ENCODE measurements around the gene MPP1. TPM values are rescaled to one million over a fixed set of nuclear protein-coding genes. Genes with fewer than 3 reads are reported as not detected.

MPP1 gene
- total and polyA plus RNA-seq, 2 of the 8 experiments (the other 6 are each of a cell fraction or from before 2014, with no cell fraction given) = 7.6 to 13.4 TPM

DNA sequence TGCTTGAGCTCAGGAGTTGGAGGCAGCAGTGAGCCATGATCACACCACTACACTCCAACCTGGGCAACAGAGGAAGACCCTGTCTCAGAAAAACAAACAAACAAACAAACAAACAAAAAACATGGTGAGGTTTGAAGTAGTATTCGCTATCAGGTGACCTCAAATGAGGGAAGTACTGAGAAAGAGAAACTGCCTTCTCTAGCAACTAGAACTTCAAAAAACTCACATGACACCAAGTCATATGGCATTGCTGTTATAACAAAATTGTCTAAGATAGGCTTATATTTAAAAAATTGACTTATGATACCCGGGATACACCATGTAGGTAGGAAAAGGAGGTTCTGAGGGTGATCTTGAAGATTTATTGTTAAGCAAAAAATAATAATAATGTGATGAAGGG, 10.3 kb downstream of the MPP1 start:
- H3K36me3 ChIP-seq (ENCODE audit: control insufficient read depth in 2 of 4, insufficient read depth in 4 of 4, low read length in 3 of 4) = no peaks in the 10 kb centered on the region
- no peaks in the 10 kb centered on the region for H3K79me1 ChIP-seq (ENCODE audit: low read depth, low read length)
- no peak overlapping the region for H4K91ac ChIP-seq (replicated peaks; ENCODE audit: insufficient read length, low read length)
- no peak overlapping the region for H2BK15ac ChIP-seq (ENCODE audit: low read length)
- no peak overlapping the region for H4K8ac ChIP-seq (ENCODE audit: extremely low read depth, insufficient read depth, low read length)
- peaks cover 0 to 5% (median 0%) of the 10 kb centered on the region in 4 experiments; a peak in 2 of 7 replicates for H3K4me1 ChIP-seq (replicated peaks in 1 of 4; ENCODE audit: control insufficient read depth in 3 of 4, insufficient read depth in 4 of 4, low read length in 3 of 4)
- no peak overlapping the region for H2BK5ac ChIP-seq (ENCODE audit: low read depth, low read length)
- no peak overlapping the region for H3K4ac ChIP-seq (replicated peaks; ENCODE audit: insufficient read length, low read depth, low read length)
- no peak overlapping the region for H2AFZ ChIP-seq (ENCODE audit: low read length)
- CTCF ChIA-PET (ENCODE audit: partially characterized antibody) = no interaction called here
- H3K27me3 ChIP-seq (replicated peaks in 1 of 4; ENCODE audit: control insufficient read depth in 3 of 4, extremely low read depth in 1 of 4, insufficient read depth in 3 of 4, low read length in 3 of 4) = no peaks in the 10 kb centered on the region; a peak in 1 of 7 replicates
- no peak overlapping the region for H3K23ac ChIP-seq (ENCODE audit: insufficient read length)
- no peak overlapping the region for H2AK5ac ChIP-seq (ENCODE audit: low read depth, low read length)
- H3K14ac ChIP-seq (ENCODE audit: insufficient read length) = no peak overlapping the region
- H3K9me3 ChIP-seq (ENCODE audit: insufficient read depth in 2 of 2, low read depth in 1 of 2, low read length in 1 of 2) = no peaks in the 10 kb centered on the region
- 83% methylated on average over 2 of the region's 2 CpGs; no CpG with 5 or more reads in 1 of the 2 experiments for WGBS, 2 experiments (ENCODE audit: extremely low coverage in 1 of 2, insufficient coverage in 1 of 2, insufficient read length in 1 of 2, insufficient replicate concordance in 2 of 2, low coverage in 1 of 2, low lambda C conversion rate in 2 of 2, missing lambda C conversion rate in 1 of 2)
- no peak overlapping the region for H3K56ac ChIP-seq (replicated peaks; ENCODE audit: insufficient read length, low read depth, low read length)
- H4K5ac ChIP-seq (ENCODE audit: insufficient read length, low read depth, low read length) = no peak overlapping the region
- H3K4me3 ChIP-seq (ENCODE audit: extremely low read depth in 1 of 4, insufficient read depth in 2 of 4, low read depth in 3 of 4, low read length in 4 of 4) = no peak overlapping the region
- FAIRE-seq (no peak), DNase-seq (ENCODE audit: low read depth in 1 of 2, low spot score in 2 of 2) (no peak)
- no peak overlapping the region for H2BK20ac ChIP-seq (ENCODE audit: low read length)
- POLR2A ChIA-PET (ENCODE audit: partially characterized antibody) = no interaction called here
- no peak overlapping the region for H3K9ac ChIP-seq (replicated peaks in 1 of 4; ENCODE audit: extremely low read depth in 1 of 4, low read depth in 3 of 4, low read length in 3 of 4)
- H3K18ac ChIP-seq (ENCODE audit: extremely low read depth, low read length) = no peak overlapping the region
- H3K27ac ChIP-seq (ENCODE audit: low read depth, low read length) = no peak overlapping the region
- H4K20me1 ChIP-seq (replicated peaks in 1 of 2; ENCODE audit: control insufficient read depth in 1 of 2, insufficient read depth in 2 of 2, low read length in 2 of 2) = no peaks in the 10 kb centered on the region
- no peak overlapping the region for H3K4me2 ChIP-seq (ENCODE audit: insufficient read depth in 1 of 2, low read depth in 2 of 2, low read length in 2 of 2)
- H3K79me2 ChIP-seq (ENCODE audit: control insufficient read depth in 1 of 2, insufficient read depth in 2 of 2, low read length in 2 of 2) = no peaks in the 10 kb centered on the region
- no peak overlapping the region for H2BK120ac ChIP-seq (replicated peaks; ENCODE audit: low read depth, low read length)
- H3K23me2 ChIP-seq (ENCODE audit: low read depth, low read length) = no peaks in the 10 kb centered on the region
- H2BK12ac ChIP-seq (ENCODE audit: low read depth, low read length) = no peak overlapping the region
- no peak for TF ChIP-seq TBP (IDR thresholded peaks at IDR 0.05; ENCODE audit: low read depth, low read length)
- no peak for TF ChIP-seq POLR2A (IDR thresholded peaks at IDR 0.05; ENCODE audit: control extremely low read depth in 1 of 2, low read depth in 2 of 2, low read length in 2 of 2)
- TF ChIP-seq RBBP5 (IDR thresholded peaks at IDR 0.05; ENCODE audit: borderline replicate concordance, low read depth, low read length) = no peak
- TF ChIP-seq SAP30 (IDR thresholded peaks at IDR 0.05; ENCODE audit: insufficient read depth, insufficient replicate concordance, low read length) = no peak
- TF ChIP-seq HDAC2 (IDR thresholded peaks at IDR 0.05; ENCODE audit: borderline replicate concordance in 1 of 2, low read depth in 2 of 2, low read length in 2 of 2) = no peak
- no peak for TF ChIP-seq EGR1 (IDR thresholded peaks at IDR 0.05; ENCODE audit: borderline replicate concordance, low read depth, low read length)
- TF ChIP-seq POU5F1 (IDR thresholded peaks at IDR 0.05; ENCODE audit: low read depth, low read length) = no peak
- no peak for TF ChIP-seq KDM4A (IDR thresholded peaks at IDR 0.05; ENCODE audit: low read depth, low read length, severe bottlenecking)

Data from H1 (cell line).